GM19455 (cell line): Measurements from ENCODE around the gene COLEC12.
"Not testable (repeated sequence)": the region's sequence is repeated elsewhere in the genome, so short reads cannot be mapped to it uniquely, and the experiment has no call there.

Experiments used
- ATAC-seq: cut with Tn5 transposase; IDR thresholded peaks from one replicate; pipeline ENCODE4 v1.9.1; 2021; ENCODE audit not compliant: unreplicated experiment

The COLEC12 gene

GRCh38 chr18:294566-294965, 205.9 kb downstream of the COLEC12 start:
- ATAC-seq = no peak

- ATAC-seq = no peak
Measured at GRCh38 chr18:293536-293935, 207.0 kb downstream of the COLEC12 start.

GRCh38 chr18:292271-292670, 208.2 kb downstream of the COLEC12 start:
- no peak for ATAC-seq

- ATAC-seq = not testable (repeated sequence)
Measured at GRCh38 chr18:289970-290369, 210.5 kb downstream of the COLEC12 start.

GRCh38 chr18:289026-289425, 211.5 kb downstream of the COLEC12 start:
- ATAC-seq = no peak

- ATAC-seq = no peak
Measured at GRCh38 chr18:286515-287310, 213.8 kb downstream of the COLEC12 start.

GRCh38 chr18:285817-286216, 214.7 kb downstream of the COLEC12 start:
- no peak for ATAC-seq

- ATAC-seq = no peak
Measured at GRCh38 chr18:275486-275885, 225.0 kb downstream of the COLEC12 start.

- no peak for ATAC-seq
Measured at GRCh38 chr18:274313-274712, 226.2 kb downstream of the COLEC12 start.

- no peak for ATAC-seq
Measured at GRCh38 chr18:273525-273924, 227.0 kb downstream of the COLEC12 start.

- no peak for ATAC-seq
Measured at GRCh38 chr18:272650-273049, 227.9 kb downstream of the COLEC12 start.

GRCh38 chr18:269480-270095, 230.9 kb downstream of the COLEC12 start:
- no peak for ATAC-seq

- peak; percentile 91 for ATAC-seq
Measured at GRCh38 chr18:267688-268552, 232.6 kb downstream of the COLEC12 start, which contains the start of gene THOC1. THOC1 (minus strand) TSS chr18:268047; CDS start chr18:268019, 28 bp downstream.

GRCh38 chr18:267380-267687, 233.2 kb downstream of the COLEC12 start:
- peak; percentile 20 for ATAC-seq
